Loucy (cell line): ENCODE data around the gene RNF223.

ENCODE experiments used
- CTCF ChIP-seq: fragments of 200-600 bp; sonication (generic); conservative IDR thresholded peaks from 2 replicates; pipeline ENCODE4 v1.5.1; 2014; ENCODE audit warnings: mild to moderate bottlenecking, antibody characterized with exemption, low read length
- EZH2phosphoT487 ChIP-seq: fragments of 200-600 bp; IDR thresholded peaks from 2 replicates; pipeline ENCODE4 v1.6.1; 2018; ENCODE audit warnings: antibody characterized with exemption, mild to moderate bottlenecking, moderate library complexity, borderline replicate concordance

- no peak for TF ChIP-seq CTCF
- no peak for TF ChIP-seq EZH2phosphoT487
Observed at GRCh38 chr1:1115786-1116700, 41.9 kb upstream of the RNF223 start, which contains the start of gene C1orf159.
